IMR-90 (cell line): Measurements from ENCODE around the gene GIMAP8. TPM values are rescaled to one million over a fixed set of nuclear protein-coding genes. Genes with fewer than 3 reads are reported as not detected.

Experiments
- ATAC-seq: fragments of 200-7000 bp; cut with Tn5 transposase; 2 replicates; pipeline ENCODE4 v1.9.1; 2020; ENCODE audit warnings: low read depth, mild to moderate bottlenecking, moderate library complexity
- BruUV-seq: library from RNA; stranded (reverse); fragments of 400-500 nt; replicated peaks from 2 replicates; lab custom pipeline; 2021; lab: Mats Ljungman, UMichigan
- CTCF ChIA-PET: fragments of 300-600 bp; formaldehyde crosslinking; extraction: SDS; loops from one replicate; lab custom pipeline; 2021; ENCODE audit warnings: antibody characterized with exemption; lab: Yijun Ruan, JAX
- POLR2A ChIA-PET: fragments of 300-600 bp; sonication (Branson Sonifier 250); formaldehyde crosslinking; loops from one replicate; lab custom pipeline; 2022; ENCODE audit warnings: antibody characterized with exemption; ENCODE audit not compliant: unreplicated experiment; lab: Charles Lee
- DNase-seq: peaks from one replicate; pipeline ENCODE4 v3.0.0; 2013
- H2AFZ ChIP-seq: replicated peaks from 2 replicates; pipeline ENCODE3; 2013; ENCODE audit warnings: low read length, mild to moderate bottlenecking; ENCODE audit not compliant: poor library complexity
- H2AK5ac ChIP-seq: 2 replicates; pipeline ENCODE4 v1.6.1; 2013; ENCODE audit warnings: low read depth, low read length, inconsistent platforms
- H2AK9ac ChIP-seq: replicated peaks from 2 replicates; pipeline ENCODE3; 2013; ENCODE audit warnings: mild to moderate bottlenecking, low read depth, low read length, moderate library complexity; ENCODE audit not compliant: poor library complexity
- H2BK120ac ChIP-seq: 2 replicates; pipeline ENCODE4 v1.6.1; 2013; ENCODE audit warnings: low read depth, low read length, inconsistent platforms
- H2BK15ac ChIP-seq: 3 replicates; pipeline ENCODE4 v1.6.1; 2013; ENCODE audit warnings: low read depth, low read length, inconsistent platforms
- H2BK20ac ChIP-seq: 2 replicates; pipeline ENCODE4 v1.6.1; 2013; ENCODE audit warnings: low read depth, mild to moderate bottlenecking, inconsistent platforms, low read length, moderate library complexity
- H2BK5ac ChIP-seq: 2 replicates; pipeline ENCODE4 v1.6.1; 2013; ENCODE audit warnings: mild to moderate bottlenecking, low read depth, low read length, inconsistent platforms; ENCODE audit not compliant: poor library complexity, severe bottlenecking
- H3K14ac ChIP-seq: replicated peaks from 2 replicates; pipeline ENCODE4 v1.6.1; 2013; ENCODE audit warnings: low read depth, low read length, inconsistent platforms
- H3K18ac ChIP-seq: 2 replicates; pipeline ENCODE4 v1.6.1; 2013; ENCODE audit warnings: low read depth, low read length, control low read depth
- H3K23ac ChIP-seq: 2 replicates; pipeline ENCODE4 v1.6.1; 2013; ENCODE audit warnings: low read depth, low read length, inconsistent platforms
- H3K27ac ChIP-seq: 2 replicates; pipeline ENCODE4 v1.5.1; 2013; ENCODE audit warnings: mild to moderate bottlenecking, control low read depth, low read length; ENCODE audit not compliant: insufficient read depth
- H3K27me3 ChIP-seq: 2 replicates; pipeline ENCODE4 v1.6.1; 2013; ENCODE audit warnings: low read length; ENCODE audit not compliant: control insufficient read depth, insufficient read depth
- H3K36me3 ChIP-seq: 2 replicates; pipeline ENCODE4 v1.6.1; 2013; ENCODE audit warnings: low read length, mixed read lengths; ENCODE audit not compliant: control insufficient read depth, insufficient read depth
- H3K4ac ChIP-seq: 2 replicates; pipeline ENCODE4 v1.6.1; 2013; ENCODE audit warnings: low read depth, low read length, inconsistent platforms
- H3K4me1 ChIP-seq: 2 replicates; pipeline ENCODE4 v1.6.1; 2013; ENCODE audit warnings: low read length, mixed read lengths; ENCODE audit not compliant: control insufficient read depth, insufficient read depth
- H3K4me2 ChIP-seq: 2 replicates; pipeline ENCODE4 v1.6.1; 2013; ENCODE audit warnings: low read depth, mild to moderate bottlenecking, control low read depth, low read length, moderate library complexity
- H3K4me3 ChIP-seq: 2 replicates; pipeline ENCODE4 v1.5.1; 2013; ENCODE audit warnings: low read depth, mild to moderate bottlenecking, control low read depth, low read length, moderate library complexity; ENCODE audit not compliant: insufficient read depth
- H3K56ac ChIP-seq: 2 replicates; pipeline ENCODE4 v1.6.1; 2013; ENCODE audit warnings: low read length, inconsistent platforms; ENCODE audit not compliant: insufficient read depth; ENCODE audit errors: extremely low read depth
- H3K79me1 ChIP-seq, 2 experiments: 2 replicates each; pipeline ENCODE4 v1.6.1; 2013; ENCODE audit warnings: low read length in 2 of 2, inconsistent platforms in 1 of 2, low read depth in 1 of 2
- H3K9ac ChIP-seq: 2 replicates; pipeline ENCODE4 v1.6.1; 2013; ENCODE audit warnings: low read depth, low read length, control low read depth
- H3K9me1 ChIP-seq: 2 replicates; pipeline ENCODE4 v1.6.1; 2013; ENCODE audit warnings: low read length, inconsistent platforms; ENCODE audit not compliant: insufficient read depth
- H3K9me3 ChIP-seq: 2 replicates; pipeline ENCODE4 v1.6.1; 2013; ENCODE audit warnings: low read length; ENCODE audit not compliant: control insufficient read depth, insufficient read depth
- H4K20me1 ChIP-seq: 2 replicates; pipeline ENCODE4 v1.6.1; 2013; ENCODE audit warnings: low read length, inconsistent platforms; ENCODE audit not compliant: insufficient read depth
- H4K5ac ChIP-seq: 2 replicates; pipeline ENCODE4 v1.6.1; 2013; ENCODE audit warnings: mild to moderate bottlenecking, low read depth, low read length, control low read depth
- H4K8ac ChIP-seq, 2 experiments: 2 replicates each; pipeline ENCODE4 v1.6.1; 2013; ENCODE audit warnings: low read depth in 2 of 2, low read length in 2 of 2, control low read depth in 1 of 2, inconsistent platforms in 1 of 2
- H4K91ac ChIP-seq: 2 replicates; pipeline ENCODE4 v1.6.1; 2013; ENCODE audit warnings: low read depth, low read length, inconsistent platforms; ENCODE audit not compliant: insufficient read depth
- BHLHE40 ChIP-seq: fragments of 150-350 bp; IDR thresholded peaks from 2 replicates; pipeline ENCODE4 v1.6.1; 2016; ENCODE audit warnings: mild to moderate bottlenecking, low read depth, low read length
- FOS ChIP-seq: fragments of 150-350 bp; IDR thresholded peaks from 2 replicates; pipeline ENCODE4 v1.6.1; 2016; ENCODE audit warnings: low read depth, low read length
- MXI1 ChIP-seq: IDR thresholded peaks from 2 replicates; pipeline ENCODE4 v1.6.1; 2012; ENCODE audit warnings: low read depth, mild to moderate bottlenecking, low read length, moderate library complexity, borderline replicate concordance
- NFE2L2 ChIP-seq: fragments of 150-350 bp; IDR thresholded peaks from 2 replicates; pipeline ENCODE4 v1.6.1; 2016; ENCODE audit warnings: low read depth, mild to moderate bottlenecking, low read length
- POLR2A ChIP-seq: IDR thresholded peaks from 2 replicates; pipeline ENCODE4 v1.6.1; 2012; ENCODE audit warnings: mild to moderate bottlenecking, low read depth, low read length
- RAD21 ChIP-seq: IDR thresholded peaks from 2 replicates; pipeline ENCODE4 v1.6.1; 2012; ENCODE audit warnings: low read length, improper control_type of control experiment
- RFX5 ChIP-seq: IDR thresholded peaks from 2 replicates; pipeline ENCODE4 v1.8.0; 2012; ENCODE audit warnings: low read depth, mild to moderate bottlenecking, low read length, moderate library complexity
- SMC3 ChIP-seq: fragments of 150-350 bp; IDR thresholded peaks from 2 replicates; pipeline ENCODE4 v1.6.1; 2016; ENCODE audit warnings: low read depth, mild to moderate bottlenecking, antibody characterized with exemption, low read length, moderate library complexity
- USF2 ChIP-seq: fragments of 150-350 bp; IDR thresholded peaks from 2 replicates; pipeline ENCODE4 v1.6.1; 2017; ENCODE audit warnings: mild to moderate bottlenecking, antibody characterized with exemption, low read length, low read depth
- whole genome bisulfite sequencing, 2 experiments: methylation state at CpG; one replicate each; pipeline versions ENCODE4 v1.1.5 to v1.1.7; 2013; ENCODE audit warnings: missing lambda C conversion rate in 2 of 2; ENCODE audit not compliant: insufficient read length in 1 of 2; ENCODE audit errors: extremely low coverage in 2 of 2; 5-methylcytosine and 5-hydroxymethylcytosine counted together
- dilution Hi-C: fragments of 300-500 bp; cut with HindIII; formaldehyde crosslinking; loops from one replicate; pipeline ENCODE4 v1.14.3; 2018; ENCODE audit warnings: low sequenced_read_pairs; ENCODE audit not compliant: unreplicated experiment
- in situ Hi-C: fragments of 300-500 bp; cut with MboI; formaldehyde crosslinking; loops from 3 replicates; pipeline ENCODE4 v1.14.3; 2019; ENCODE audit warnings: low sequenced_read_pairs, inconsistent platforms, mixed read lengths
- intact Hi-C: fragments of 100-400 bp; cut with micrococcal nuclease; formaldehyde crosslinking; loops from 2 replicates; pipeline ENCODE4 v1.10.0; 2022
- polyA plus RNA-seq, 3 experiments: library from polyadenylated mRNA; depleted of rRNA; stranded (reverse); fragments of >200 nt; gene quantifications; 2 replicates each; pipeline ENCODE4 v1.2.3, GENCODE V29; 2012; ENCODE audit warnings: low replicate concordance in 1 of 3
- total RNA-seq: library from RNA; depleted of rRNA; stranded (reverse); fragments of >200 nt; gene quantifications from 2 replicates; pipeline ENCODE4 v1.2.3, GENCODE V29; 2012
- TF ChIP-seq, protein P1 (sequence below): fragments of 150-350 bp; IDR thresholded peaks from 2 replicates; pipeline ENCODE4 v1.6.1; 2016; ENCODE audit warnings: low read depth, mild to moderate bottlenecking, low read length, moderate library complexity, borderline replicate concordance

Gene GIMAP8
- total and polyA plus RNA-seq, 2 of the 4 experiments (the other 2 are of a cell fraction): not detected

GRCh38 chr7:150412518-150413488 lies 37.6 kb upstream of the GIMAP8 start:
- dilution Hi-C loops (no loop called here), intact Hi-C loops (no loop called here), in situ Hi-C loops (loop anchor here (25.0 kb wide), 2 partner anchors 551 to 574 kb away; partner anchors contain the start of genes ATP6V0E2, KCNH2 and NOS3)
- Histone ChIP-seq H2BK5ac (no peak overlapping the region), H2AFZ (no peak overlapping the region), H3K36me3 (no peaks in the 10 kb centered on the region; the same call in 1 of the 2 replicates), H3K23ac (no peak overlapping the region), H3K4me2 (no peak overlapping the region), H2BK120ac (no peak overlapping the region), H4K91ac (no peak overlapping the region), H3K27me3 (no peaks in the 10 kb centered on the region), H3K4me3 (no peak overlapping the region), H3K56ac (no peak overlapping the region), H4K8ac (no peak overlapping the region), H3K79me1 (no peaks in the 10 kb centered on the region), H2BK15ac (no peak overlapping the region), H3K27ac (no peak overlapping the region), H3K14ac (no peak overlapping the region), H3K9ac (no peak overlapping the region), H2AK9ac (no peak overlapping the region), H4K5ac (no peak overlapping the region), H3K18ac (no peak overlapping the region), H2BK20ac (no peak overlapping the region), H4K20me1 (no peaks in the 10 kb centered on the region; the same call in 1 of the 2 replicates), H3K4me1 (no peaks in the 10 kb centered on the region), H3K9me1 (no peaks in the 10 kb centered on the region), H3K9me3 (no peaks in the 10 kb centered on the region), H3K4ac (no peak overlapping the region), H2AK5ac (no peak overlapping the region)
- ATAC-seq: no peak
- ChIA-PET CTCF (no interaction called here), POLR2A (no interaction called here)
- DNase-seq: peak; percentile 6
- TF ChIP-seq RAD21 (no peak), USF2 (no peak), MXI1 (no peak), FOS (no peak), SMC3 (no peak), RFX5 (no peak), NFE2L2 (no peak), BHLHE40 (no peak), POLR2A (no peak)
- TF ChIP-seq, protein P1, sequence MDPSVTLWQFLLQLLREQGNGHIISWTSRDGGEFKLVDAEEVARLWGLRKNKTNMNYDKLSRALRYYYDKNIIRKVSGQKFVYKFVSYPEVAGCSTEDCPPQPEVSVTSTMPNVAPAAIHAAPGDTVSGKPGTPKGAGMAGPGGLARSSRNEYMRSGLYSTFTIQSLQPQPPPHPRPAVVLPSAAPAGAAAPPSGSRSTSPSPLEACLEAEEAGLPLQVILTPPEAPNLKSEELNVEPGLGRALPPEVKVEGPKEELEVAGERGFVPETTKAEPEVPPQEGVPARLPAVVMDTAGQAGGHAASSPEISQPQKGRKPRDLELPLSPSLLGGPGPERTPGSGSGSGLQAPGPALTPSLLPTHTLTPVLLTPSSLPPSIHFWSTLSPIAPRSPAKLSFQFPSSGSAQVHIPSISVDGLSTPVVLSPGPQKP: no peak
- BruUV-seq: no TSS peak
- 81% methylated on average over 16 of the region's 37 CpGs; no CpG with 5 or more reads in 1 of the 2 experiments for WGBS, 2 experiments
